NT2/D1 (cell line): ENCODE results near the gene RCAN1.

Experiments
- SUZ12 ChIP-seq: IDR thresholded peaks from 2 replicates; pipeline ENCODE4 v1.6.1; 2011; ENCODE audit not compliant: insufficient read length, insufficient read depth; ENCODE audit errors: extremely low read depth
- YY1 ChIP-seq: IDR thresholded peaks from 2 replicates; pipeline ENCODE4 v1.6.1; 2011; ENCODE audit not compliant: insufficient read length, insufficient read depth
- ZNF274 ChIP-seq: IDR thresholded peaks from 2 replicates; pipeline ENCODE4 v1.6.1; 2011; ENCODE audit warnings: mild to moderate bottlenecking, low read depth, low read length

DNA sequence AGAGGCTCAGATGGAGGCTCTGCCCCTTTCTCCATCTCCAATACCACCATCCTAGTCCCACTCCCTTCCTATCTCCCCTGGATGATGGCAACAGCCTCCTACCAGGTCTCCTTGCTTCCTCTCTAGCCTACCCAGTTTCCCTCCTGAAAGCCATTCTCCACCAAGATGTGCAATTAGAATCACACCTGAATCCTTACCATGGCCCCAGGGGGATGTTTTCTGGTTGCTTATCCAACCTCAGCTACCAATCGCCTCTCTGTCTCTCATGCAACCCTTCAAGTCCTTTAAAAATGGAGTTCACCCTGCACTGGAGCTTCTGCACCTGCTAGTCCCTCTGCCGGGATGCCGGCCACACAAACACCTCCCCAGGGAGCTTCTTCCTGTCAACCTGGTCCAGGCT, 2.9 kb downstream of the RCAN1 start:
- TF ChIP-seq YY1 (no peak), ZNF274 (no peak), SUZ12 (no peak)
